GM12892 (cell line): ENCODE data around the gene IRS2.

Source experiments
- DNase-seq: peaks from one replicate; pipeline ENCODE4 v3.0.0; 2011; ENCODE audit not compliant: insufficient read length
- FAIRE-seq: peaks from 2 replicates; lab custom pipeline; 2011; peaks lifted over from hg19 to GRCh38; lab: Jason Lieb, UNC
- POLR2A ChIP-seq: IDR thresholded peaks from 2 replicates; pipeline ENCODE4 v1.6.1; 2011; ENCODE audit warnings: low read depth, low read length, control low read depth
- POLR2AphosphoS5 ChIP-seq: IDR thresholded peaks from 2 replicates; pipeline ENCODE4 v1.6.1; 2011; ENCODE audit warnings: low read depth, low read length, control low read depth
- TAF1 ChIP-seq: IDR thresholded peaks from 2 replicates; pipeline ENCODE4 v1.6.1; 2011; ENCODE audit warnings: low read depth, mild to moderate bottlenecking, control low read depth, low read length, borderline replicate concordance

IRS2 gene

DNA sequence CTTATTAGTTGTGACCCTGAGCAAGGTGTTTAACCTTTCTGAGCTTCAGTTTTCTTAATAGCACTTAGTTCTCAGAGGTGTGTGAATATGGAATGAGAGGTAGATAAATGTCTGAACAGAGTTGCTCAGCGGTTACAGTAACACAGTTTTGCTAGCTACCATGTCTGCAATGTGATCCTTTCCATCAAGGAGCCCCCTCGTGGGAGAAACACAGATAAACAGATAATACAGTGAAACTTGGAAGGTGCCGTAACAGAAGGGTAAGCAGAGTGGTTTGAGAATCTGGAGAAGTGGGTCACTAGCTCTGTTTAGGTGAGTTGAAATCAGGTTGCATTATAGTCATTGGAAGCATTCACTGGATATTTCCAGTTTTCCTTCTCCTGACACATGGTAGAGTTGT lies 38.9 kb downstream of the IRS2 start:
- TF ChIP-seq POLR2A (no peak), TAF1 (no peak), POLR2AphosphoS5 (no peak)
- FAIRE-seq (no peak), DNase-seq (no peak)

DNA sequence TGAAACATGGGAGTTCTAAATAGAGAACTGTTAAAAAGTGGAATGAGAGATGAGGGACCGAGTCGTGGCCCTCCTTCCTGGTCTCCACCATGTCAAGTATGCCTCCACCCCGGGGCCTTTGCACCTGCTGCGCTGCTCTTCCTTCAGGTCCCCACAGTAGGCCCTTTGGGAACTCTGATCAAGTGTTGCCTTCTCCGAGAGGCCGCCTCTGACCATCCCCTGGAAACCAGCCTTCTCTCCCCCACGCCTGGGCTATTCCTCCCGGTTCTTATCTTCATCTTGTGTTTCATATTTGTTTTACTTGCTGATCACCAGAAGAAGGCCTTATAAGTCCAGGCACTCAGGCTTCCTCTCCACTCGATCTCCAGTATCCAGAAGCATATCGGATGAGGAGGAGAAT lies 40.0 kb downstream of the IRS2 start:
- no peak for TF ChIP-seq TAF1
- TF ChIP-seq POLR2A = no peak
- no peak for TF ChIP-seq POLR2AphosphoS5
- FAIRE-seq (no peak), DNase-seq (no peak)

DNA sequence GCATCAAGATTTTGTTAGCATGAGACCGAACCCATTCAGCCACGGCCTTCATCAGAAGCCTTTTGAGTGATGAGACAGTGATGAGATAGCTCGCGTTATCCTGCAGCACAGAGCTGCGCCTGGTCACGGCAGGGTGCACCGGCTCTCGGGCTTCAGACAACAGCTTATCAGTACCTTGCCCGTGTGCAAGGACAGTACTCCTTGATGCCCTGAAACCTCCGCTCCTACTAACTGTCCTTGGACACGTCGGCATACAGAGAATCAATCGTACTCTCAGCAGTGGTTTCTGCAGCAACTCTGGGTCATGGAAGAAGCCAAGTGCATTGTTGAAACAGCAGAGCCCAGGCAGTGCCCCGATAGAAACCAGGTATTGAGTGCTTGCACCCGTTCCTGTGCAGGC lies 40.7 kb downstream of the IRS2 start:
- no peak for TF ChIP-seq POLR2AphosphoS5
- no peak for TF ChIP-seq POLR2A
- TF ChIP-seq TAF1 = no peak
- no peak for DNase-seq
- FAIRE-seq = no peak

DNA sequence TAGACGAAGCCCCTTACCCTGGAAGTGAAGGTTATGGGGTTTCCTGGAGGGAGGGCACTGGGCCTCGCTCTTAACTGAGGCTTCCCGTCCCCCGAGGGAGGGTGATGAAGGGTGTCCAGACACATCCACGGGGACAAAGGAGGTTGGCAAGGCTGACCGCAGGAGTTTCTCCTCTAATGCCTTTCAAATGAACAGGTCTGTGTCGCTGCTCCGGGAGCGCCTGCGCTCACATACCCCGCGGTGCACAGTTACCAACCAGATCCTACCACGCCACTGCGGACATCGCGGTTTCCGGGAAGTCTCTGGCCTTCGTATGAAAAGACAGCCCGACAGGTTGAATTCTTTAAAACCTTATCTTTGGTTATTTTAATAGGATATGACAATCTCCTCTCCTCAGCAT lies 41.3 kb downstream of the IRS2 start:
- no peak for FAIRE-seq
- no peak for DNase-seq
- TF ChIP-seq TAF1 = no peak
- no peak for TF ChIP-seq POLR2AphosphoS5
- no peak for TF ChIP-seq POLR2A

DNA sequence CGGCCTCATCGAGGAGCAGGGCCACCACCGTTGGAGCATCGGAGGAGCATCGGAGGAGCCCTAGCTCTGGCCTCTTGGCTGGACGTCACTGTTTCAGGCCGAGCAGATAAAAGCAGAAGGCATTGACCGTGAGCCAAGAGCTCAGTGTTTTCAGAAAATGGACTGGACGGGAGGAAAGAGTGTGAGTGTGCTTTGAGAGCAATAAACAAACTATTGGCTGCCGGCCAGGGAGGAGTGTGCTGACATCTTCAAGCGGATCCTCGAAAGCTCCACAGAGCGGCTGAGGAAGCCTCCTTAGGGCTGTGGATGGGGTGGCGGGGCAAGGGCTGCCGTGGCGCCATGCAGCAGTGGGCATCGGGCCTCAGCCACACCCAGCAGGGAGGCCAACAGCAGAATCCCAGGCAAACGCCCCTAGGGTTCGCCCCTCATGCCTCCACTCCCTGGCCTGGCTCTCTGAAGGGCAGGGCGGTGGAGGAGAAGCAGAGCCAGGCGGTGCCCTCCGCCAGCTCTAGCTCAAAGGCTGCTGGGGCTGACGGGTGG lies 41.8 kb downstream of the IRS2 start:
- TF ChIP-seq TAF1 (no peak), POLR2A (no peak), POLR2AphosphoS5 (no peak)
- DNase-seq (no peak), FAIRE-seq (no peak)

DNA sequence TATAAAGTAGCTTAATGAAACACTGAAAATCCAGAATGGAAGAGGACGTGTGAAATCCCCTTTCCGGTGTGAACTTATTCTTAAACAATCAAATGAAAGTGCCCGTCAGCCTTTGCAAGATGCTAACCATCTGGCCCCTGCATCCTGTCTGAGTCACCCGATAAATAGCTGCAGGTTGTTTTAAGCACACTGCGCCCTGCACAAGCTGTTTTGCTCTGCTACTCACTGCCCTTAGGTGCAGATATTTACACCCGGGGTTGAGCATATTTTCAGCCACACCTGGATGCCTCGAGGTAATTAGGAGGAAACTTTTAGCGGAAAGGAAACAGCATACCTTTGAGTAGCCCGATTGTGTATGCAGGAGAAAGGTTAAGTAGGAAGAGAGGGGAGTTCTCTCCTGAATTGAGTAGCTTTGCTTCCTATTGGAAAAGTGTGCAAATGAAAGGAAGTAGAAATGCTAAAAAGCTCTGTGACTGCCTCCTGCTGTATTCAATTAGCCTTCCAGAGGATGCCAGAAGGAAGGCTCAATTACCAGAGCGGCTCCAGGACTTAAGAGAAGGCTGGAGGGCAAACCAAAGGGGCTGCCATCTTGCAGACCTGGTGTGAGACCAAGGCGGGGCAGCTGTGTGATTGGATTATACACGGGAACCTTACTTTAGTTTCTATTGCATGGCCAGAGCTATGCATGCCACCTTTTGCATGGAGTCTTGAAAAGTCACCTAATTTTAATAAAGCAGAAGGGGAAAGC lies 42.5 kb downstream of the IRS2 start:
- no peak for FAIRE-seq
- TF ChIP-seq POLR2AphosphoS5 = no peak
- no peak for TF ChIP-seq TAF1
- DNase-seq = no peak

DNA sequence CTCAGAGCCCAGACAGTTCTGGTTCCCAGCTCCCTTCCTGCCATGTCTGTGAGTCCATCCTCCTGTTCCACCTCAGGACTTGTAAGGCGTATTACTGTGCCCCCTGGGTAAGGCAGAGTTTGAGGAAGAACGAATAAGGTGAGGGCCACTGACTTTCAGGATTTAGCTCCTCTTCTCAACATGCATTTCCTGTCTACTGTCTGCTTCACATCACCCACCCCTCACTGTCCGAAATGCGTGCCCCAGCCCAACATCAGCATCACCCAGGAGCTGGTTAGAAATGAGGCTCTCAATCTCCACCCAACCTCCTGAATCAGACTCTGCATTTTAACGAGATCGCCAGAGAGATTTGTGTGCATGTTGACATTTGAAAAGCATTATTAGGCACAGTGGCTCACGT lies 44.4 kb downstream of the IRS2 start:
- FAIRE-seq (no peak), DNase-seq (no peak)
- no peak for TF ChIP-seq TAF1
- TF ChIP-seq POLR2AphosphoS5 = no peak
- TF ChIP-seq POLR2A = no peak

DNA sequence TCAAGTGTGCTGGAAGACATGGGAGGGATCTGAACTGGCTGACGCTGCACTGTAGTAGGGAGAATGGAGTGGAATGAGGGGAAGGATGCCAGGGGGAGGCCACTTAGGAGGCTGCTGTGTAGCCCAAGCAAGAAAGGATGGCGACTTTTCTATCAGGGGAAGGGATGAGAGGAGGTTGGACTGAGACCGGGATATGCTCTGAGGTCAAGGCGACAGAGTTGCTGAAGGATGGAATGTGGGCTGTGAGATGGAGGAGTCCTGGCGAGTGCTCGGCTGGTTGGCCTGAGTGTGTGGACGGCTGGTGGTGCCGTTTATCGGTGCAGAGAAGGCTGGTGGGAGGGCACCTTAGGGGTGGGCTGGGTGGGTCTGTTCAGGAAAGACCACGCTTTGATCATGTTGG lies 45.7 kb downstream of the IRS2 start:
- TF ChIP-seq POLR2AphosphoS5 (no peak), POLR2A (no peak), TAF1 (no peak)
- FAIRE-seq (no peak), DNase-seq (no peak)

DNA sequence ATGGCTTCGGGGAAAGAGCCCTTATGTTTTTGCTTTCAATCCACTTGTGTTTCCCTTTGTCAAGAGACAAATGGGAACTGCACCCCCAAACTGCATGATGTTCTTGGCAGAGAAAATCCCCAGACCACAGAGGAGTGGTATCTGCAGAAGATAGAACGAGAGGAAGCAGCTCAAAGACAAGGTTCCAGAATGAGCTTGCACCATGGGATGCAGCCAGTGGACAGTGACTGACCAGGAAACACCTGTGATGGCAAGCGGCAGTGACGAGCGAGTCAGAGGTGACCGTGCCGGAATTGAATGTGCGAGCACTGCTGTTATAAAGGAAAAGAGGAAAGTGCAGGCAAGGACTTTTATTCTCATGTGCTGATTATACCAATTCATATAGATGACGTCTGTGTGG lies 46.3 kb downstream of the IRS2 start:
- no peak for FAIRE-seq
- no peak for DNase-seq

DNA sequence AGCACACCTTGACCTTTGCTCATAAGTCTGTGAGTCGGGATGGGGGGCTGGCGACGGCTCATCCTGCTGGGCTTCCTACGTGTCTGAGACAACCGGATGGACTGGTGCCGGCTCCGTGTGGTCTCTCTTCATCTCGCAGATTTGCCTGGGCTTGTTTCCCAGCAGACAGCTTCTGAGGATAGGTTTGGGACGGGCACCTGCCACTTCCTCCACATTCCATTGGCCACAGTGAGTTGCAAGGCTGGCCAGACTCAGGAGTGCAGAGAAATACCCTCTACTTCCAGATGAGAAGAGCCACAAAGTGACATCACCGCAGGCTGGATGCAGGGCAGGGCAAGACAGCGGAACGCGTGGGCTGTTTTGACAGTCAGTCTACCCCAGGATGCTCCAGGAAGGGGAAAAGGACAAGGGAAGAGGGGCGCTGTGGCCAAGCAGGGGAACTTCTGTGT lies 48.1 kb downstream of the IRS2 start:
- TF ChIP-seq POLR2A = no peak
- TF ChIP-seq TAF1 = no peak
- no peak for TF ChIP-seq POLR2AphosphoS5
- DNase-seq = no peak
- no peak for FAIRE-seq

More for the DNA sequence above, 46.3 kb downstream of the IRS2 start:
- TF ChIP-seq POLR2AphosphoS5 (no peak), POLR2A (no peak), TAF1 (no peak)

DNA sequence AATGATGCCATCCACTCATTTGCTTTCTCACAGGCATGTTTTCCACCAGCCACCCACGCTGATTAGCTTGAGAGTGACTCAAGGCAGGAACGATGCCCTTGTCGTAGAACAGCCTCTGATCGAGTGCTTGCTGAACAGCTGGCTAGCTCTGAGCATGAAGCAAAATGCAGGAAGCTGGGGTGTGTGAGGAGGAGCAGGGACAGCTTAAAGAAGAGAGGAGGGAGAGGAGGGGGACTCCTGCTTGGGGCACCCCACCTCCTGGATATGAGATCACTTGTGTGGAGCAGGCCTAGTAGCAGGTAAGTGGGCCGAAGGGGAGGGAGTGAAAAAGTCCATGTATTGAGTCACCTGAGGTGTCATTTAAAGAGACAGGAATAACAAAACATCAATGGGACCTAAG lies 48.8 kb downstream of the IRS2 start:
- TF ChIP-seq POLR2A (no peak), TAF1 (no peak), POLR2AphosphoS5 (no peak)
- no peak for FAIRE-seq
- no peak for DNase-seq

DNA sequence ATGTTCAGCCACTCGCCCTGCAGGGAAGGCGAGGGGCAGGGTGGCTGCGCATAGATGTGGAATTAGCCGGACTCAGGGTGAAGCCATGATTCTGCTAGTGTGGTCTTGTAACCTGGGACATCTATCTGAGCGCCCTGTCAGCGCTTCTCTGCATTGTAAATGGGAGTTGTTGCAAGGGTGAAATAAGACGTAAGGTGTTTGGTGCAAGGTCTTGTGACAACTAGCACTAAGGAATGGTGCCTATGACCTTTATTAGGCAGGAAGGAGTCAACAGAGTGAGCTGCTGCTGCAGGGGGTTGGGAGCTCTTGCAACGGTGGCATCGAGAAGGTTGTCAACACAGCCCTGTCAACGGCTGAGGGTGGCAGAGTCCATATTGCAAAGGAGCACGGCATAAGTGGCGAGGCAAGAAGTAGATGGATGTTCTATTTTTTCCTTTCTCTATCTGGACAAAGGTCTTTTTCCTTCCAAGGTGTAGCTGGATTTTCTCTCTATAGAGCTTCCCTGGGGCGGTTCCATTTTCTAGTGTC lies 49.3 kb downstream of the IRS2 start:
- DNase-seq (no peak), FAIRE-seq (no peak)
- TF ChIP-seq POLR2AphosphoS5 (no peak), TAF1 (no peak), POLR2A (no peak)

DNA sequence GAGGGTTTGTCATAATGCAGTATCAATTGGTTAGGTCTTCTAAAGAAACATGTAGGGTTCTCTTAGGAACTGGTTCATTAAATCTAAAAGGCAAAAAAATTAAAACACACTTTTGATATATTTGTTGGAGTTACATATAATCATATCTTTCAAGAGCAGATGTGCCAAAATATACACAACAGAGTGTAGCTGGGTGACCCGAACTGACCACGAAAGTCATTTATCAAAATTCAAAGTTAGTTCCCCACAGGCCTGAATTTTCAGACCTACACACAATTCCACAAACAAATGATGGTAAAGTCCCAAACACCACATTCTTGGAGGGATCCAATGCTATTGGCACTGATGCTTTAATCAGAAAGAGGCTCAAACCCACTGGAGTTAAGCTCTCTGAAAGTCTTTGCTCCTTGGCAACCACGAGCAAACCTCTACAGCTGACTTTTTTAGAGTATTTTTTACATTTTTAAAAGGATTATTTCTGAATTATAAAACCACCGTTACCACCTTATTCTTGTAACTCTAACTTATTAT lies 50.9 kb downstream of the IRS2 start:
- TF ChIP-seq POLR2A (no peak), TAF1 (no peak), POLR2AphosphoS5 (no peak)
- DNase-seq (no peak), FAIRE-seq (no peak)
